ENCODE data around the gene TPPP3.
"Not testable (repeated sequence)": the region's sequence is repeated elsewhere in the genome, so short reads cannot be mapped to it uniquely, and the experiment has no call there.

Gene TPPP3

GRCh38 chr16:67389911-67390815, 3.1 kb downstream of the TPPP3 start:
- DNase-seq (ENCODE audit: low spot score): no peak

DNA sequence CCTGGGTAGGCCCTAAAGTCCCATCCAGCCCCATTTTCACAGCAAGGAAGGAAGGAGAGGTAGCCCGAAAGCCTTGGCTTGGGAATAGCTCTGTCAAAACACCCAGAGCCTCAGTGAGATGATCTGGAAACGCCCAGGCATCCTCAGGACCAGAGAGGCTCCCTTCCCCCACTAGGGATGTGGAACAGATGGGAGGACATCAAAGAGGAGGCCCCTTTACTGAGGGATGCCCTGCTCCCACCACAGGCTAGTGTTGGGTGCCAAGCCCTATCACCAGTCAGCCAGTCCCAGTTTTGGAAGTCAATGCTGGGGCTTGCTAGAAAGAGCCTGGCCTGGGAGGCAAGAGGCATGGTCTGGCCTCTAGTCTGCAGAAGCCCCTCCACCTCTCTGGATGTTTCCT, 4.7 kb downstream of the TPPP3 start:
- no peak for DNase-seq (ENCODE audit: low spot score)

DNA sequence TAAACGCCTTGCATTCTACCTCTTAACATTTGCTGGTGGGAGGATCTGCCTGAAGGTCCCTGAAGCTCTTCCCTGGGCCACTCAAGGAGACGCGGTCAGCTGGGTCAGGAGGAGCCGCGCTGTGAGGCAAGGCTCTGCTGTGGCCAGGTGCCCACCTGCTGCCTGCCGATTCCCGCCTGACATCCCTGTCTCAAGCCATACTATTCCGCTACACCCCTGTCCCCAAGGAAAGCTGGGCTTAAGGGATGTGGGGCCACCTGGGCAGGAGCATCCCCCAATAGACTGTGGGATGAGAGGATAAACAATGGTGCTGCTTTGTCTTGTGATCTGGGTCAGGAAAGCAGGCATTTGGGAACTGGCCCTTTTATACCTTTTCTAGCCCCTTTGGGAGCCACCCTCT, 5.1 kb downstream of the TPPP3 start:
- no peak for DNase-seq (ENCODE audit: low spot score)

- DNase-seq (ENCODE audit: low spot score): no peak
Measured at GRCh38 chr16:67387479-67388079, 5.7 kb downstream of the TPPP3 start.

GRCh38 chr16:67386861-67387455, 6.3 kb downstream of the TPPP3 start:
- no peak for DNase-seq (ENCODE audit: low spot score)

- no peak for DNase-seq (ENCODE audit: low spot score)
Measured at GRCh38 chr16:67384778-67385510, 8.4 kb downstream of the TPPP3 start.

GRCh38 chr16:67383284-67383683, 10.0 kb downstream of the TPPP3 start:
- DNase-seq (ENCODE audit: low spot score): no peak

GRCh38 chr16:67378642-67379041, 14.7 kb downstream of the TPPP3 start:
- DNase-seq (ENCODE audit: low spot score): no peak

DNA sequence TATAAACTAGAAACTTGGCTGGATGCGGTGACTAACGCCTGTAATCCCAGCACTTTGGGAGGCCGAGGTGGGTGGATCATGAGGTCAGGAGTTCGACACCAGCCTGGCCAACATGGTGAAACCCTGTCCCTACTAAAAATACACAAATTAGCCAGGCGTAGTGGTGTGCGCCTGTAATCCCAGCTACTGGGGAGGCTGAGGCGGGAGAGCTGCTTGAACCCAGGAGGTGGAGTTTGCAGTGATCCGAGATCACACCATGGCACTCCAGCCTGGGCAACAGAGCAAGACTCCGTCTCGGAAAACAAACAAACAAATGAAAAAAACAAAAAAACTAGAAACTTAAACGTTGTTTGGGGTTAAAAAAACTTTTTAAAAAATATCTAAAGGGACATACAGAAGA, 17.3 kb downstream of the TPPP3 start:
- not testable (repeated sequence) for DNase-seq (ENCODE audit: low spot score)

GRCh38 chr16:67372664-67373063, 20.6 kb downstream of the TPPP3 start:
- no peak for DNase-seq (ENCODE audit: low spot score)

- no peak for DNase-seq (ENCODE audit: low spot score)
Measured at GRCh38 chr16:67370661-67371060, 22.6 kb downstream of the TPPP3 start.

- DNase-seq (ENCODE audit: low spot score): no peak
Measured at GRCh38 chr16:67364600-67365235, 28.6 kb downstream of the TPPP3 start.

- no peak for DNase-seq (ENCODE audit: low spot score)
Measured at GRCh38 chr16:67361038-67361437, 32.3 kb downstream of the TPPP3 start.

DNA sequence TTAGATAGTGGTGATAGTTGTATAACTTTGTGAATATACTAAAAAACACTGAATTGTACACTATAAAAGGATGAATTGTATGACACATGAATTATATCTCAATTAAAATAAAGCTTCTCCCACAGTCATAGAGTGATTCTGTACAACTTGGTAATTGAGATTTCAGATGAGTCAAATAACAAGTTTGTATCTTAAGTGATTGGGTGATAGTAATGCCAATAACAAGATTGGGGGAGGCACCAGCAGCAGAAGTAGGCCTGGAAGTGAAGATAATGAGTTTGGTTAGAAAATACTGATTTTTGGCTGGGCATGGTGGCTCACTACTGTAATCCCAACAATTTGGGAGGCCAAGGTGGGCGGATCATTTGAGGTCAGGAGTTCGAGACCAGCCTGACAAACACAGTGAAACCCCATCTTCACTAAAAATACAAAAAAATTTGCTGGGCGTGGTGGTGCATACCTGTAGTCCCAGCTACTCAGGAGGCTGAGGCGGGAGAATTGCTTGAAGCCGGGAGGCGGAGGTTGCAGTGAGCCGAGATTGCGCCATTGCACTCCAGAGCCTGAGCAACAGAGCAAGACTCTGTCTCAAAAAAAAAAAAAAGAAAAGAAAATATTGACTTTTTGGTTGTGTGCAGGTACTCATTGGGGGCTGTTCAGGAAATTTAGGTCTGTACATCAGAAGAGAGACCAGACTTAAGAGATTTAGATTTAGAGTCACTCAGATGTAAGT, 33.6 kb downstream of the TPPP3 start:
- DNase-seq (ENCODE audit: low spot score): not testable (repeated sequence)

- DNase-seq (ENCODE audit: low spot score): no peak
Measured at GRCh38 chr16:67357561-67357960, 35.7 kb downstream of the TPPP3 start.

DNA sequence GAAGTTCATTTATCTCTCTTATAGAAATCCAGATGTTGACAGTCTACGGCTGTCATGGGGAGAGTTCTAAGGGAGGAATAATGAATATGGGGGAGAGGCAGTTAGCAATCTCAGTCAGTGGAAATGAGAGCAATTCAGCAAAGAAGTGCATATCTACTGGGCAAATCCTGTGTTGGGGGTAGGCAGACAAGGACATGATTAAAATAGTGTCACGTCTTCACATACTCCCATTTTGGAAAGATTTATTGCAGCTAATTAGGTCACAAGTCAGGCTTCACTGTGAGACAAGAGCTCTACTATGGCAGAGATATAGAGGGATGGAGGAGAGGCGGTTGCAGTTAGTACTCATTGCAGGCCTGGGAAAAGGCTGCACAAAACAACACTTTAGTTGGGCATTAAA, 36.9 kb downstream of the TPPP3 start:
- DNase-seq (ENCODE audit: low spot score): no peak

DNA sequence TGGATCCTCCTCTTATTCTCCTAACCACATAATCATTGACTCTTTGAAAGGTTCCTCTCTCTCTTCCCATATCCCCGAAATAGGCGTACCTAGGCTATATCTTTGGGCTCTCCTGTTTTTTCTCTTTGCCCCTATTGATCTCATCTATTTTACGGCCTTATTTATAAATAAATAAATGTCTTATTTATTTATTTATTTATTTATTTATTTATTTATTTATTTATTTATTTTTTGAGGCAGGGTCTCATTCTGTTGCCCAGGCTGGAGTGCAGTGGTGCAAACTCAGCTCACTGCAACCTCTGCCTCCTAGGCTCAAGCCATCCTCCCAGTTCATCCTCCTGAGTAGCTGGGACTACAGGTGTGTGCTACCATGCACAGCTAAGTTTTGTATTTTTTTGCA, 40.8 kb downstream of the TPPP3 start:
- DNase-seq (ENCODE audit: low spot score): not testable (repeated sequence)

DNA sequence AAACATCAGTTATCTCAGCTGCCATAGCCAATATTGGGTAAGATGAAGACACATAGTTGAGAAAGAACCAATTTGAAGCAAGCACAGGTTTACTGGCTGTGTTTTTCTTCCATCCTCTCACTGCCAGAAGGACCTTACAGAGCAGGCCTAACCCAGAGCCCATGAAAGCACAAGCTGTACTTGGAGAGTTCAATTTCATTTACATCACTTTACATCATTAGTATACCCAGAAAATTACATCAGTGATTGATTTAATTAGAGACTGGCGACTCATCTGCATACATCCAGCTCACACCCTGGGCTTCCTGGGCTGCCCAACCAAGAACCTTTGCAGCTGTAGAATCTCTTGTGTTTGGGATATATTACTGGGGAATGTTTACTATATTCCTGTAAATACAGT, 43.0 kb downstream of the TPPP3 start:
- no peak for DNase-seq (ENCODE audit: low spot score)

DNA sequence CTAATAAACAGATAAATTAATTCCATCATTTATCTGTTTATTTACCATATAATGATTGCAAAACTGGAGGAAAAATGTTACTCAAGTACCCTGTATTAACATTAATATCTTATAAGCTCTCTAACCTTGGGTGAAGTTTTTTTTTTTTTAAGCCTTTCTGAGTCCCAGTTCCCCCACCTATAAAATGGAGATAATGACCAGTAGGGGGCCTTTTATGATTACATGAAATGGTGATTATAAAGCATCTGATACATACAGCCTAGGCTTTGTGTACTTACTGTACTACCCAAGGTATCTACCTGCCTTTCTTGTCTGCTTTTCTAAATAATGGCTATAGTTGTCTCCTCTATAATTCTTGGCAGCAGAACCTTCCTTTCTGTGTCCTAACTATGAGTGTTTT, 44.1 kb downstream of the TPPP3 start:
- DNase-seq (ENCODE audit: low spot score): no peak

GRCh38 chr16:67346341-67346740, 47.0 kb downstream of the TPPP3 start:
- no peak for DNase-seq (ENCODE audit: low spot score)

DNA sequence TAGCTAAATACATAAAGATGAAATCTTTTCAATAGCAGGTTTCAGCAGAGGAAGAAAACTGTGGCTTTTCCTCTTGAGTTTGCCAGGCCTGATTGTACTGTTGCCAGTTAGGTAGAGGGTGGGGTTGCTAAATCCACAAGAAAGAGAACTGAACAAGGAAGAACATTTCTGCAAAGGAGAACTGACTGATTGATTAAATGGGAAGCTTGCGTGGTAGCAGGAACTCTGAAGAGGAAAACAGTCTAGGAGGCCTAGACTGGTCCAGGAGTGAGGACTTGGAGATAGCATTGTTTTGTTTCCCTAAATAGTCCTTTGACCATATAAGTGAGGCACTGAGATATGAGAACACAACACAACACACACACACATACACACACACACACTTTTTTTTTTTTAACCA, 47.9 kb downstream of the TPPP3 start:
- DNase-seq (ENCODE audit: low spot score): no peak

Measured in hepatic stellate cell (primary cell).